DND-41 (cell line): ENCODE data around the gene GGA2.

Experiments
- ATAC-seq: fragments of 200-7000 bp; cut with Tn5 transposase; 3 replicates; pipeline ENCODE4 v1.9.1; 2021; ENCODE audit warnings: low read depth; ENCODE audit not compliant: insufficient read depth
- DNase-seq: peaks from one replicate; pipeline ENCODE4 v3.0.0-alpha.2; 2020
- H2AFZ ChIP-seq: 2 replicates; pipeline ENCODE4 v1.6.0; 2012; ENCODE audit warnings: low read depth, low read length
- H3K27ac ChIP-seq: 2 replicates; pipeline ENCODE4 v1.5.1; 2012; ENCODE audit warnings: low read length, inconsistent platforms
- H3K27me3 ChIP-seq: fragments of 200-600 bp; sonication (generic); 2 replicates; pipeline ENCODE4 v1.6.0; 2012; ENCODE audit warnings: low read length, mild to moderate bottlenecking, inconsistent platforms; ENCODE audit not compliant: insufficient read depth, poor library complexity
- H3K36me3 ChIP-seq: 2 replicates; pipeline ENCODE4 v1.5.1; 2012; ENCODE audit warnings: low read length, inconsistent platforms; ENCODE audit not compliant: insufficient read depth
- H3K4me1 ChIP-seq: 2 replicates; pipeline ENCODE4 v1.5.1; 2012; ENCODE audit warnings: mild to moderate bottlenecking, low read length; ENCODE audit not compliant: insufficient read depth
- H3K4me2 ChIP-seq: 2 replicates; pipeline ENCODE4 v1.6.0; 2012; ENCODE audit warnings: mild to moderate bottlenecking, moderate library complexity, low read length, inconsistent platforms; ENCODE audit not compliant: insufficient read depth
- H3K4me3 ChIP-seq, 2 experiments: fragments of 200-600 bp in 1 of 2; shearing (Covaris generic) in 1 of 2; 2 replicates each; pipeline ENCODE4 v1.5.1; 2012 to 2016; ENCODE audit warnings: inconsistent platforms in 2 of 2, low read length in 2 of 2, mild to moderate bottlenecking in 2 of 2, low read depth in 1 of 2, moderate library complexity in 1 of 2
- H3K79me2 ChIP-seq: 2 replicates; pipeline ENCODE4 v1.6.0; 2012; ENCODE audit warnings: low read length, inconsistent platforms; ENCODE audit not compliant: insufficient read depth
- H3K9ac ChIP-seq: 2 replicates; pipeline ENCODE4 v1.6.0; 2012; ENCODE audit warnings: low read depth, mild to moderate bottlenecking, inconsistent platforms, low read length, moderate library complexity
- H3K9me3 ChIP-seq: 2 replicates; pipeline ENCODE4 v1.5.1; 2012; ENCODE audit warnings: low read length, moderate library complexity, mild to moderate bottlenecking, inconsistent platforms; ENCODE audit not compliant: insufficient read depth, severe bottlenecking
- H4K20me1 ChIP-seq: 2 replicates; pipeline ENCODE4 v1.6.0; 2012; ENCODE audit warnings: low read length; ENCODE audit not compliant: insufficient read depth
- CTCF ChIP-seq: IDR thresholded peaks from 2 replicates; pipeline ENCODE4 v1.5.1; 2012; ENCODE audit warnings: borderline replicate concordance, low read length, moderate library complexity, mild to moderate bottlenecking; ENCODE audit not compliant: poor library complexity, severe bottlenecking; ENCODE audit errors: extremely low read depth
- EZH2 ChIP-seq: IDR thresholded peaks from 3 replicates; pipeline ENCODE4 v1.6.1; 2012; ENCODE audit warnings: borderline replicate concordance, low read depth, mild to moderate bottlenecking, moderate library complexity, low read length, inconsistent platforms; ENCODE audit not compliant: severe bottlenecking

Gene GGA2

GRCh38 chr16:23523876-23524385 is 13.6 kb upstream of the GGA2 start:
- H3K27me3 ChIP-seq, result no peaks in the 10 kb centered on the region
- H3K36me3 ChIP-seq, result peaks cover 75% of the 10 kb centered on the region
- H3K9me3 ChIP-seq, result no peaks in the 10 kb centered on the region
- no peak overlapping the region for H3K4me3 ChIP-seq
- no peak overlapping the region for H3K4me2 ChIP-seq
- no peaks in the 10 kb centered on the region for H3K79me2 ChIP-seq
- no peak for ATAC-seq
- H3K9ac ChIP-seq, result no peak overlapping the region
- H3K4me1 ChIP-seq, result no peaks in the 10 kb centered on the region
- no peak overlapping the region for H2AFZ ChIP-seq
- no peaks in the 10 kb centered on the region; the same call in 1 of the 2 replicates for H4K20me1 ChIP-seq
- no peak for DNase-seq
- TF ChIP-seq CTCF (no peak), EZH2 (no peak)
- no peak overlapping the region for H3K27ac ChIP-seq

GRCh38 chr16:23523321-23523720 is 13.0 kb upstream of the GGA2 start:
- Histone ChIP-seq H3K9ac (no peak overlapping the region), H2AFZ (no peak overlapping the region), H3K9me3 (no peaks in the 10 kb centered on the region), H3K27ac (no peak overlapping the region), H3K27me3 (no peaks in the 10 kb centered on the region), H3K4me3 (no peak overlapping the region), H3K79me2 (no peaks in the 10 kb centered on the region), H3K4me1 (no peaks in the 10 kb centered on the region), H3K4me2 (no peak overlapping the region), H3K36me3 (peaks cover 70% of the 10 kb centered on the region), H4K20me1 (no peaks in the 10 kb centered on the region; the same call in 1 of the 2 replicates)
- TF ChIP-seq CTCF (no peak), EZH2 (no peak)
- DNase-seq, result no peak
- no peak for ATAC-seq

GRCh38 chr16:23521965-23522364 is 11.7 kb upstream of the GGA2 start:
- Histone ChIP-seq H3K9me3 (no peaks in the 10 kb centered on the region), H4K20me1 (no peaks in the 10 kb centered on the region; the same call in 1 of the 2 replicates), H3K27ac (no peak overlapping the region), H3K4me3 (no peak overlapping the region), H3K36me3 (peaks cover 59% of the 10 kb centered on the region), H3K4me1 (no peaks in the 10 kb centered on the region), H2AFZ (no peak overlapping the region), H3K9ac (no peak overlapping the region), H3K4me2 (no peak overlapping the region), H3K27me3 (no peaks in the 10 kb centered on the region), H3K79me2 (no peaks in the 10 kb centered on the region)
- no peak for DNase-seq
- no peak for ATAC-seq
- TF ChIP-seq EZH2 (no peak), CTCF (no peak)
